ENCODE data around the gene PDCD1. TPM values are rescaled to one million over a fixed set of nuclear protein-coding genes. Genes with fewer than 3 reads are reported as not detected.
"Not testable (repeated sequence)": the region's sequence is repeated elsewhere in the genome, so short reads cannot be mapped to it uniquely, and the experiment has no call there.

PDCD1 gene
- total RNA-seq, 2 experiments from 2014 or later = 6.9 to 8.3 TPM

DNA sequence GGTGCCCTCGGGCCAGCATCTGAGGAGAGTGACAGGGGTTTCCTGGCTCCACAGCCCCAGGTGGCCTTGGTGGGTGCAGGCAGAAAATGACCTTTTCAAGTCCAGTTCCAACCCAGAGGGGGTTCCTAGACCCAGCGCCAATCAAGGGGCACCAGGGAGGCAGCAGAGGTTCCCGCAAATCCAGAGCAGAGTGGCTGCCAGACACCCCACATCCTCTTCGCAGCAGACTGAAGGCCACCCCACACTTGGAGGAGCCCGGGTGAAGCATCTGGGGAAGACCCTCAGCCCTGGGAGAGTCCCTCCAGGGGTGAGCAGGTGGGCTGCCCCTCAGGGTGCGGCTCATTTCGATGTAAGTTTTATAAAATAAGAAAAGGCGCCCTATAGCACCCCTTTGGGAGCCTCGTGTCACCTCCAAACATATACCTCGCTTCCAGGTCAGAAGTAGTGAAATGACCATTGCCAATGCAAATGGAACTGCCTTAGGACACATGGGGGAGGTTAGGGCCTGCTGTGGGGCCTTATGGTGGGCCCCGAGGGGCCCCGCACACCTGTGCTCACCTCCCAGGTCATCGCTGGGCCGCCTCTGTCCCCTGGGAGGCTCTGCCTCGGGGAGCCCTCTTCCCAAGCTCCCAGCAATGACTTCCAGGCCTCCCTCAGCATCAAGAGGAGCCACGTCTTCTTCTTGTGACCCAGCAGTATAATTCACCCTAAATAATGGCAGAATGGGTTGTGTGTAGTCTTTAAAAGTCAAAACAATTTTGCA is 21.8 kb upstream of the PDCD1 start:
- H3K4me3 Mint-ChIP-seq = peak overlapping the region; percentile 96
- no peak for DNase-seq
- H3K4me1 Mint-ChIP-seq (ENCODE audit: low read depth) = peaks cover 36% of the 10 kb centered on the region
- peaks cover 15% of the 10 kb centered on the region for H3K36me3 Mint-ChIP-seq (ENCODE audit: low read depth)
- no peaks in the 10 kb centered on the region for H3K9me3 Mint-ChIP-seq
- H3K27me3 Mint-ChIP-seq (ENCODE audit: low read depth) = no peaks in the 10 kb centered on the region
- CTCF ChIA-PET = interaction anchor here (0.7 to 2.8 kb wide), 5 partner anchors 13 to 190 kb away, joined by 3 to 31 read pairs (median 10); no protein-coding TSS in a partner anchor
- H3K27ac Mint-ChIP-seq = peak overlapping the region; percentile 95
- intact Hi-C loops (cut with micrococcal nuclease) = loop anchor here (1.0 to 10.0 kb wide), 14 partner anchors 21 to 1316 kb away; partner anchors contain the start of genes D2HGDH, DTYMK, DUSP28 and FARP2

DNA sequence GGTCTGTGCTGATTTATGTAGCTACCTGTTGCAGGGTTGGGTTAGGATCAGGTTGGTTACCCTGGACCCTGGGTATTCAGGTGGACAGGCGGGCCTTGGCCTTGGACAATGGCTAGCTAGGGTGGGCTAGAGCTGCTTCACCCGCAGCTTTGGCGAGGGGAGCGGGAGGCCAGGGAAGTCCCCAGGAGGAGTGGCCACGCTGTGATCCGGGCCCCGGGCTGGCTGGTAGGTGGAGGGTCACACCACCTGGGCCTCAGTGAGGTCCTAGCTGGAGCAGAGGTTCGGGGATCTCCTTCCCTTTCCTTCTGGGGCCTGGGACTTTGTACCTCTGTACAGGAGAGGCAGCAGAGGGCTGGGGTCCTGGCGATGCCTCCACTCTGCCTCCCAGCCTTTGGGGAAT is 20.6 kb upstream of the PDCD1 start:
- intact Hi-C loops (cut with micrococcal nuclease) = loop anchor here (5.0 kb wide), 1 partner anchor 37 kb away; no protein-coding TSS in a partner anchor
- peaks cover 9% of the 10 kb centered on the region for H3K36me3 Mint-ChIP-seq (ENCODE audit: low read depth)
- H3K4me3 Mint-ChIP-seq = no peak overlapping the region
- no peaks in the 10 kb centered on the region for H3K27me3 Mint-ChIP-seq (ENCODE audit: low read depth)
- CTCF ChIA-PET = interaction anchor here (0.5 to 2.8 kb wide), 18 partner anchors 12 to 320 kb away, joined by 3 to 31 read pairs (median 7); partner anchors contain the start of gene ING5
- no peak for DNase-seq
- H3K4me1 Mint-ChIP-seq (ENCODE audit: low read depth) = peaks cover 31% of the 10 kb centered on the region
- H3K27ac Mint-ChIP-seq = no peak overlapping the region
- no peaks in the 10 kb centered on the region for H3K9me3 Mint-ChIP-seq

DNA sequence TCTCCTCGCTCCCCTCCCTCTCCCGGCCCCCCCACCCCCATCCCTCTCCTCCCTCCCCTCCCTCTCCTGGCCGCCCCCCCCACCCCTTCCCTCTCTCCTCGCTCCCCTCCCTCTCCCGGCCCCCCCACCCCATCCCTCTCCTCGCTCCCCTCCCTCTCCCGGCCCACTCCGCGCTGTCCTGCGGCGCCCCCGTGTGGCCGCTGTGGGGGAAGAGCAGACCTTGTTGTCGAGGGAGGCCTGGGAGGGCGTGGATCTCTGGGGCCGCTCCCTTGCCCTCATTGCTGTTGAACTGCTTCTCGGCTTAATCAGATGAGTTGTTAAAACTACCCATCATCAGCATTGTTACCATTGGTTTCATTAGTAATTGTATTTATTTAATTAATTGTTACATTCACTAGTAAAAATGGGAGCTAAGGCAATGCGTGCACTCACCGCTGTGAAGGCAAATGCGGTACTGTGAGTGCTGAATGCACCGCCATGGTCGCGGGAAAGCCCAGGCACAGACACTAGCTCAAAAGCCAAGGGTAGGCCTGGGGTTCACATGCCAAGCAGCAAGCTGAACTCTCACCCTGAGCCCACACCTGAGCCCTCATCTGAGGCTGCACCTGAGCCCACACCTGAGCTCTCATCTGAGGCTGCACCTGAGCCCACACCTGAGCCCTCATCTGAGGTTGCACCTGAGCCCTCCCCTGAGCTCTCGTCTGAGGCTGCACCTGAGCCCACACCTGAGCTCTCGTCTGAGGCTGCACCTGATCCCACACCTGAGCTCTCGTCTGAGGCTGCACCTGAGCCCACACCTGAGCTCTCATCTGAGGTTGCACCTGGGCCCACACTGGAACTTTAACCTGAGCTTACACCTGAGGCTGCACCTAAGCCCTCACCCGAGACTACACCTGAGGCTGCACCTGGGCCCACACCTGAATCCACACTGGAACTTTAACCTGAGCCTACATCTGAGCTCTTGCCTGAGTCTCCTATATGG is 19.6 kb upstream of the PDCD1 start:
- intact Hi-C loops (cut with micrococcal nuclease) = loop anchor here (1.0 to 5.0 kb wide), 3 partner anchors 36 to 213 kb away; no protein-coding TSS in a partner anchor
- no peak overlapping the region for H3K27ac Mint-ChIP-seq
- H3K4me3 Mint-ChIP-seq = no peak overlapping the region
- CTCF ChIA-PET = interaction anchor here (0.7 to 2.8 kb wide), 29 partner anchors 11 to 362 kb away, joined by 3 to 31 read pairs (median 5); partner anchors contain the start of gene ING5
- H3K4me1 Mint-ChIP-seq (ENCODE audit: low read depth) = peaks cover 24% of the 10 kb centered on the region
- no peaks in the 10 kb centered on the region for H3K27me3 Mint-ChIP-seq (ENCODE audit: low read depth)
- DNase-seq = peak; percentile 80
- H3K9me3 Mint-ChIP-seq = no peaks in the 10 kb centered on the region
- H3K36me3 Mint-ChIP-seq (ENCODE audit: low read depth) = peaks cover 4% of the 10 kb centered on the region

DNA sequence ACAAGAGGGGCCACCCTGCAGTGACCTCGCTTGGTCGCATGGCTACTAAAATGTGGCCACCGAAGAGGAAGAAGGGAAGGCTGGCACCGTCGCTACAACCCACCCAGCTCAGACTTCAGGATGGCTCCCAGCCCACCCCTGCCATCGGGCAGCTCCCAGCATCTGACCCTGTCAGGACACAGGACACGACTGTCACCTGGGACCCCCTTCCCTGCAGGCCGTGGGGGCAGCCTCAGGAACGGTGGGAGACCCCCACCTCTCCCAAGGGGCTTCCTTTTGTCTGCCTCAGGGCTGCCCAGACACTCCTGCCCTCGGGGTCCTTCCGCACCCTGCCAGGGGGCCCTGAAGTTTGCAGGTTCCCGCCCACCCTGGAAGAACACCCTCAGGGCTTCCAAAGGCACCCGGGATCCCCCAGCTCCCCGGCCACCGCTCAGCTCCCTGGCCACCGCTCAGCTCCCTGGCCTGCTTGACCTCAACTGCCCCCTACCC is 18.5 kb upstream of the PDCD1 start:
- CTCF ChIA-PET = interaction anchor here (1.0 to 2.4 kb wide), 4 partner anchors 11 to 188 kb away, joined by 4 to 11 read pairs (median 8); partner anchors contain the start of gene ING5
- no peak overlapping the region for H3K27ac Mint-ChIP-seq
- no peak for DNase-seq
- H3K4me1 Mint-ChIP-seq (ENCODE audit: low read depth) = peaks cover 14% of the 10 kb centered on the region
- no peaks in the 10 kb centered on the region for H3K27me3 Mint-ChIP-seq (ENCODE audit: low read depth)
- no peak overlapping the region for H3K4me3 Mint-ChIP-seq
- no peaks in the 10 kb centered on the region for H3K9me3 Mint-ChIP-seq
- no peaks in the 10 kb centered on the region for H3K36me3 Mint-ChIP-seq (ENCODE audit: low read depth)
- intact Hi-C loops (cut with micrococcal nuclease) = loop anchor here (5.0 kb wide), 1 partner anchor 35 kb away; no protein-coding TSS in a partner anchor

DNA sequence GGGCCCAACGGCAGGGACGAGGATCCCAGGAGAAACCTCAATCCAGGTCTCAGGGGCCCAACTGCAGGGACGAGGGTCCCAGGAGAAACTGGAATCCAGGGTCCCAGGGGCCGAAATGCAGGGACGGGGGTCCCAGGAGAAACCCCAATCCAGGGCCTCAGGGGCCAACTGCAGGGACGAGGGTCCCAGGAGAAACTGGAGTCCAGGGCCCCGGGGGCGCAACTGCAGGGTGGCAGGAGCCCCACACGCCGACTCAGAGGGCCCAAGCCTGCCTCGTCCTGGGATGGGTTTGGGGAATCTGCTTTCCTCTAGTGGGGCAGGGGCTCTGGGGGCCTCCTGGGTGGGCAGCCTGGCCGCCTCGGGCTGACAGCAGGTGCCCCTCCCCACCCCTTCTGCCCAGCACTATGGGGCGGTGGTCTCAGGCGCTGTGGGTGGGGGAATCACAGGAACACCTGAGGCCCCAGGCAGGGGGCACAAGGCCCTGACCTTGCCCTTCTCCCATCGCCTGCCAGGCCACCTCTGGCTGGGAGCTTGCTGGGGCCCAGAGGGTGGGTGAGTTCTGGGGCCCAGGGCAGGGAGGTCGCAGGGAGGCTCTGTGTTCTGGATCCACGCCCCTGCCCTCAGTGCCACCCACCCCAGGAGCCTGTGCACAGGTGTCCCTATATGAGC is 18.0 kb upstream of the PDCD1 start:
- intact Hi-C loops (cut with micrococcal nuclease) = loop anchor here (5.0 kb wide), 1 partner anchor 34 kb away; no protein-coding TSS in a partner anchor
- Mint-ChIP-seq H3K36me3 (ENCODE audit: low read depth) (no peaks in the 10 kb centered on the region), H3K4me1 (ENCODE audit: low read depth) (peaks cover 13% of the 10 kb centered on the region), H3K27ac (no peak overlapping the region), H3K27me3 (ENCODE audit: low read depth) (no peaks in the 10 kb centered on the region), H3K9me3 (no peaks in the 10 kb centered on the region), H3K4me3 (no peak overlapping the region)
- CTCF ChIA-PET = interaction anchor here (1.0 kb wide), 1 partner anchor 10 kb away, joined by 4 read pairs; no protein-coding TSS in a partner anchor
- no peak for DNase-seq

DNA sequence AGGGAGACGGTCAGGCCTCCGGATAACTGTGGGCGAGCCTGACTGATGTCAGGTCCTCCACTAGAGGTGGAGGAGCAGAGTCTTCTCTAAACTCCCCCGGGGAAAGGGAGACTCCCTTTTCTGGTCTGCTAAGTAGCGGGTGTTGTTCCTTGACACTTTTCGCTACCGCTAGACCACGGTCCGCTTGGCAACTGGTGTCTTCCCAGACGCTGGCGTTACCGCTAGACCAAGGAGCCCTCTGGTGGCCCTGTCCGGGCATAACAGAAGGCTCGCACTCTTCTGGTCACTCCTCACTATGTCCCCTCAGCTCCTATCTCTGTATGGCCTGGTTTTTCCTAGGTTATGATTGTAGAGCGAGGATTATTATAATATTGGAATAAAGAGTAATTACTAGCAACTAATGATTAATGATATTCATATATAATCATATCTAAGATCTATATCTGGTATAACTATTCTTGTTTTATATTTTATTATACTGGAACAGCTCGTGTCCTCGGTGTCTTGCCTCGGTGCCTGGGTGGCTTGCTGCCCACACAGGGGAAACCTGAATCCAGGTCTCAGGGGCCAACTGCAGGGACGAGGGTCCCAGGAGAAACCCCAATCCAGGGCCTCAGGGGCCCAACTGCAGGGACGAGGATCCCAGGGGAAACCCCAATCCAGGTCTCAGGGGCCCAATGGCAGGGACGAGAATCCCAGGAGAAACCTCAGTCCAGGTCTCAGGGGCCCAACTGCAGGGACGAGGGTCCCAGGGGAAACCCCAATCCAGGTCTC is 17.2 kb upstream of the PDCD1 start:
- not testable (repeated sequence) for H3K27ac Mint-ChIP-seq; H3K36me3 Mint-ChIP-seq (ENCODE audit: low read depth); H3K4me3 Mint-ChIP-seq; H3K27me3 Mint-ChIP-seq (ENCODE audit: low read depth); H3K9me3 Mint-ChIP-seq
- peaks cover 15% of the 10 kb centered on the region for H3K4me1 Mint-ChIP-seq (ENCODE audit: low read depth)
- peak; percentile 59 for DNase-seq
- CTCF ChIA-PET = interaction anchor here (0.7 to 1.3 kb wide), 2 partner anchors 46 to 150 kb away, joined by 3 to 4 read pairs; no protein-coding TSS in a partner anchor
- intact Hi-C loops (cut with micrococcal nuclease) = loop anchor here (5.0 kb wide), 1 partner anchor 34 kb away; no protein-coding TSS in a partner anchor

DNA sequence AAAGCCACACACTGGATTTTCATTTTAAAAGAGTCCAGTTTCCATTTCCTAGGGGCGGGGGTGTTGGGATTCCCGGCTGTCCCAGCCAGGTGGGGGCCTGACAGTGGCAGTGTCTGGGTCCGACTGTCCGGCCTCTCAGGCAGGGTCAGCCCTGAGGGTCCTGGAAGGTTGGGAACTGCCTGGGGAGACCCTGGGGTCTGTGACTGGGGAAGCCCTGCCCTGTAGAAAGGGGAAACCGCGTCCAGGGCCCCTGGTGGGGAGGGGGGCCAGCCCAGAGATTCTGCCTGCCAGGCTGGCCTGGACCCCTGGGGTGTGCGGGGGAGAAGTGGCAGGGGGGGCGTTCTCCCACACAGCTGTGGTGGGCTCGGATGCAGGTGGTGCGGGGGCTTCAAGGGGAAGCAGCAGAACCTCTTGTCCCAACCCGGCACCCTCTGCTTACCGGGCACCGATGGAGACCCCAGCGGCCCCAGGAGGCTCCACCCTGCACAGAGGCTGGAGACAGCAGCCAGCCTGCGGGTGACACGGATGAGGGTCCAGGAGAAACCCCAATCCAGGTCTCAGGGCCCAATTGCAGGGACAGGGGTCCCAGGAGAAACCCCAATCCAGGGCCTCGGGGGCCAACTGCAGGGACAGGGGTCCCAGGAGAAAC is 15.7 kb upstream of the PDCD1 start:
- CTCF ChIA-PET = no interaction called here
- Mint-ChIP-seq H3K36me3 (ENCODE audit: low read depth) (no peaks in the 10 kb centered on the region), H3K27ac (no peak overlapping the region), H3K9me3 (no peaks in the 10 kb centered on the region), H3K4me3 (no peak overlapping the region), H3K27me3 (ENCODE audit: low read depth) (no peaks in the 10 kb centered on the region), H3K4me1 (ENCODE audit: low read depth) (peaks cover 8% of the 10 kb centered on the region)
- DNase-seq = no peak
- intact Hi-C loops (cut with micrococcal nuclease) = no loop called here

DNA sequence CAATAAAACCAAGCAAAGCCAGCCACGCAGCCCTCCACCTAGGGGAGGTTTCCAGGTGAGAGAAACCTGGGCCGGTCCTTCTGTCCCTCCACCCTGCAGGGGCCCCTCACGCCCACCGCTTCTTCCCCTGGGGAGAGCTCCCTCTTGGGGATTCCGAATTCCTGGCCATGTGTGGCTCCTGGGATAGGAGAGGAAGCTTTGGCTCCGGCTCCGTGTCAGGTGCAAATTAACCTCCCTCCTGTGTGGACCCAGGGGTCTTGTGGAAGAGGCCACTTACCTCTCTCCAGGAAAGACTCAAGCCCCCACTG is 15.1 kb upstream of the PDCD1 start:
- H3K27ac Mint-ChIP-seq = no peak overlapping the region
- H3K9me3 Mint-ChIP-seq = no peaks in the 10 kb centered on the region
- intact Hi-C loops (cut with micrococcal nuclease) = no loop called here
- no peak for DNase-seq
- H3K27me3 Mint-ChIP-seq (ENCODE audit: low read depth) = no peaks in the 10 kb centered on the region
- no peak overlapping the region for H3K4me3 Mint-ChIP-seq
- peaks cover 9% of the 10 kb centered on the region for H3K4me1 Mint-ChIP-seq (ENCODE audit: low read depth)
- CTCF ChIA-PET = no interaction called here
- no peaks in the 10 kb centered on the region for H3K36me3 Mint-ChIP-seq (ENCODE audit: low read depth)

DNA sequence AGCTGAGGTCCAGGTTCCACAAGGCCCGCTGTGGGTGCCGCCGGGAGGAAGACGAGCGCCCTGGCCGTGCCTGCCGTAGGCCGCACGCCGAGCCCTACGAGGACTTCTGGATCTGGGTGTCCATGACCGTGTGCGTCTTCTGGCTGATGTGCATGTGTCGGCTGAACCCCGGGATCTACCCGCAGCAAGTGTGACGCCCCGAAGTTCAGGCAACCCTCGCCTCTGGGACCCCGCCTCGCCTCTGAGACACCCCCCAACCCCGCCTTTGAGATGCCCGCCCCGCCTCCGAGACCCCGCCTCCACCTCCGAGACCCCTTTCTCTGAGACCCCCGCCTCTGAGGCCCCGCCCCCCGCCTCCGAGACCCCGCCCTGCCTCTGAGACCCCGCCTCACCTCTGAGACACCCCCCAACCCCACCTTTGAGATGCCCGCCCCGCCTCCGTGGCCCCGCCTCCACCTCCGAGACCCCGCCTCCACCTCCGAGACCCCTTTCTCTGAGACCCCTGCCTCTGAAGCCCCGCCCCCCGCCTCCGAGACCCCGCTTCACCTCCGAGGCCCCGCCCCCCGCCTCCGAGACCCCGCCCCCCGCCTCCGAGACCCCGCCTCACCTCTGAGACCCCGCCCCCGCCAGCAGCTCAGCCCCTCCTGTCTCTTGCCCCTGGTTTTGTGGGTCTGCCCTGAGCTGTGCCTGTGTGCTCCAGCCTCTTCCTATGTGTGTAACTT is 14.5 kb upstream of the PDCD1 start:
- no peaks in the 10 kb centered on the region for H3K9me3 Mint-ChIP-seq
- intact Hi-C loops (cut with micrococcal nuclease) = no loop called here
- no peak overlapping the region for H3K27ac Mint-ChIP-seq
- CTCF ChIA-PET = no interaction called here
- H3K4me1 Mint-ChIP-seq (ENCODE audit: low read depth) = peaks cover 14% of the 10 kb centered on the region
- H3K27me3 Mint-ChIP-seq (ENCODE audit: low read depth) = no peaks in the 10 kb centered on the region
- no peak overlapping the region for H3K4me3 Mint-ChIP-seq
- no peak for DNase-seq
- H3K36me3 Mint-ChIP-seq (ENCODE audit: low read depth) = no peaks in the 10 kb centered on the region

DNA sequence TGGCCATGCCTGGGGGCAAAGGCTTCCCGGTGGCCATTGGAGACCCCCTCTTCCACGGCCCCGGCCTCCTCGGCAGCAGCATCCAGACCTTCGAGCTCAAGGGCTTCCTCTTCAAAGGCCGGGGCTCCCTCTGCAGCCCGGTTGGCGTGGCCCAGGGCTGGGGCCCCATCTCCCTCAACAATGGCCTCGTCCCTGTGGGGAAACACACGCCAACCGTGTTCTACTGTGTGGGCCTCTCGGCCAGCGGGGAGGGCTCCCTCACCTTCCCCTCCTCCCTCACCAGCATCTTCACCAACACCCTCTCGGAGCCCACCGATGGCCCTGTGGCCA is 13.6 kb upstream of the PDCD1 start:
- Mint-ChIP-seq H3K9me3 (no peaks in the 10 kb centered on the region), H3K27me3 (ENCODE audit: low read depth) (peaks cover 2% of the 10 kb centered on the region), H3K4me3 (no peak overlapping the region), H3K36me3 (ENCODE audit: low read depth) (no peaks in the 10 kb centered on the region), H3K27ac (no peak overlapping the region), H3K4me1 (ENCODE audit: low read depth) (peaks cover 23% of the 10 kb centered on the region)
- CTCF ChIA-PET = no interaction called here
- no peak for DNase-seq
- intact Hi-C loops (cut with micrococcal nuclease) = no loop called here
